K562 (cell line): ENCODE data around the gene ZFAND3. TPM values are rescaled to one million over a fixed set of nuclear protein-coding genes. Genes with fewer than 3 reads are reported as not detected.

Experiments used
- CEBPG ChIP-seq, 3 experiments: fragments of 200-800 bp in 1 of 3; sonication (Bioruptor generic) in 1 of 3; sonication (generic) in 1 of 3; formaldehyde crosslinking in 1 of 3; IDR thresholded peaks in 2 of 3; conservative IDR thresholded peaks in 1 of 3; 2 replicates each; pipeline versions ENCODE4 v1.6.1 to v1.8.0; 2016 to 2022; ENCODE audit warnings: missing compliant biosample characterization in 2 of 3, missing genetic modification characterization in 2 of 3, mild to moderate bottlenecking in 1 of 3, missing genetic modification reagents in 1 of 3
- CTBP1 ChIP-seq: fragments of 450-650 bp; IDR thresholded peaks from 2 replicates; pipeline ENCODE4 v1.6.1; 2016; ENCODE audit warnings: borderline replicate concordance
- DNMT1 ChIP-seq: fragments of 450-650 bp; IDR thresholded peaks from 2 replicates; pipeline ENCODE4 v1.6.1; 2016; ENCODE audit warnings: antibody characterized with exemption, mild to moderate bottlenecking
- ETV6 ChIP-seq, 3 experiments: fragments of 150-350 bp in 1 of 3; sonication (generic) in 1 of 3; formaldehyde crosslinking in 1 of 3; IDR thresholded peaks; 2 replicates each; pipeline versions ENCODE4 v1.6.1 to v1.8.0; 2014 to 2022; ENCODE audit warnings: borderline replicate concordance in 2 of 3, low read depth in 2 of 3, antibody characterized with exemption in 1 of 3, low read length in 1 of 3, mild to moderate bottlenecking in 1 of 3, missing genetic modification reagents in 1 of 3
- HDAC1 ChIP-seq, 2 experiments: fragments of 450-650 bp; IDR thresholded peaks; 2 replicates each; pipeline ENCODE4 v1.6.1; 2016 to 2017; ENCODE audit warnings: inconsistent platforms in 1 of 2, mild to moderate bottlenecking in 1 of 2, moderate library complexity in 1 of 2
- KAT7 ChIP-seq: sonication (generic); formaldehyde crosslinking; IDR thresholded peaks from 2 replicates; pipeline ENCODE4 v1.8.0; 2022; ENCODE audit warnings: missing genetic modification reagents, mild to moderate bottlenecking, borderline replicate concordance
- MYC ChIP-seq, 2 experiments: fragments of 250-450 bp in 1 of 2; sonication (Bioruptor Pico) in 1 of 2; IDR thresholded peaks; 2 replicates each; pipeline versions ENCODE4 v1.5.1 to v1.6.1; 2012 to 2021; ENCODE audit warnings: low read depth in 2 of 2, borderline replicate concordance in 1 of 2, improper control_type of control experiment in 1 of 2, low read length in 1 of 2, mild to moderate bottlenecking in 1 of 2, moderate library complexity in 1 of 2
- NFRKB ChIP-seq: fragments of 450-650 bp; IDR thresholded peaks from 2 replicates; pipeline ENCODE4 v1.6.1; 2016; ENCODE audit warnings: low read depth
- NR2C2 ChIP-seq, 2 experiments: fragments of 200-800 bp in 1 of 2; sonication (Bioruptor generic) in 1 of 2; sonication (generic) in 1 of 2; formaldehyde crosslinking in 1 of 2; IDR thresholded peaks; 2 replicates each; pipeline versions ENCODE4 v1.6.1 to v1.8.0; 2016 to 2022; ENCODE audit warnings: mild to moderate bottlenecking in 1 of 2, missing compliant biosample characterization in 1 of 2, missing genetic modification characterization in 1 of 2, missing genetic modification reagents in 1 of 2
- PHF20 ChIP-seq: fragments of 450-650 bp; IDR thresholded peaks from 2 replicates; pipeline ENCODE4 v1.6.1; 2018; ENCODE audit not compliant: partially characterized antibody
- RBM14 ChIP-seq: fragments of 200-400 bp; formaldehyde crosslinking; IDR thresholded peaks from 2 replicates; pipeline ENCODE4 v1.6.1; 2018; ENCODE audit warnings: low read depth, mild to moderate bottlenecking, low read length, moderate library complexity, borderline replicate concordance; ENCODE audit not compliant: insufficient read depth
- ZNF76 ChIP-seq: fragments of 250-450 bp; sonication (Bioruptor Pico); IDR thresholded peaks from 2 replicates; pipeline ENCODE4 v1.4.0; 2020; ENCODE audit warnings: mild to moderate bottlenecking, moderate library complexity, borderline replicate concordance
- polyA plus RNA-seq, 8 experiments: library from polyadenylated mRNA; depleted of rRNA in 4 of 8; stranded (reverse) in 5 of 8; unstranded in 3 of 8; fragments of >200 nt; fragmentation: Nextera tagmentation in 2 of 8; fragmentation: Illumina TruSeq in 1 of 8; extraction: Ambion mirVana in 2 of 8; extraction: Trizol in 1 of 8; gene quantifications; 2 replicates each; pipeline versions ENCODE4 v1.2.1 to v1.2.3, GENCODE V29; 2011 to 2014; ENCODE audit warnings: inconsistent platforms in 1 of 8, missing spikeins in 1 of 8
- total RNA-seq, 7 experiments: library from RNA; depleted of rRNA in 6 of 7; stranded (reverse); fragments of >200 nt in 6 of 7; fragmentation: Illumina TruSeq in 2 of 7; extraction: Trizol in 2 of 7; gene quantifications; 2 replicates each; pipeline versions ENCODE4 v1.2.1 to v1.2.3, GENCODE V29; 2011 to 2021; ENCODE audit warnings: low replicate concordance in 1 of 7
- TF ChIP-seq, protein P1 (sequence below), 2 experiments: IDR thresholded peaks in 1 of 2; conservative IDR thresholded peaks in 1 of 2; 2 replicates each; pipeline ENCODE4 v1.6.1; 2016; ENCODE audit warnings: low read depth in 2 of 2, mild to moderate bottlenecking in 1 of 2, missing compliant biosample characterization in 1 of 2, missing genetic modification characterization in 1 of 2, moderate library complexity in 1 of 2
- TF ChIP-seq, protein P2 (sequence below): fragments of 450-650 bp; IDR thresholded peaks from 2 replicates; pipeline ENCODE4 v1.6.1; 2016; ENCODE audit warnings: low read depth, mild to moderate bottlenecking, moderate library complexity
- TF ChIP-seq, protein P3 (sequence below): fragments of 250-450 bp; sonication (Bioruptor Pico); IDR thresholded peaks from 2 replicates; pipeline ENCODE4 v1.8.0; 2021; ENCODE audit warnings: mild to moderate bottlenecking, moderate library complexity
- TF ChIP-seq, protein P4 (sequence below): sonication (generic); formaldehyde crosslinking; IDR thresholded peaks from 2 replicates; pipeline ENCODE4 v1.8.0; 2022; ENCODE audit warnings: missing genetic modification reagents, mild to moderate bottlenecking, moderate library complexity, borderline replicate concordance

ZFAND3 gene
- total and polyA plus RNA-seq, 9 of the 15 experiments (the other 6 are each of a cell fraction or from before 2014, with no cell fraction given), result 0.81 to 26.6 (median 11.8) TPM

DNA sequence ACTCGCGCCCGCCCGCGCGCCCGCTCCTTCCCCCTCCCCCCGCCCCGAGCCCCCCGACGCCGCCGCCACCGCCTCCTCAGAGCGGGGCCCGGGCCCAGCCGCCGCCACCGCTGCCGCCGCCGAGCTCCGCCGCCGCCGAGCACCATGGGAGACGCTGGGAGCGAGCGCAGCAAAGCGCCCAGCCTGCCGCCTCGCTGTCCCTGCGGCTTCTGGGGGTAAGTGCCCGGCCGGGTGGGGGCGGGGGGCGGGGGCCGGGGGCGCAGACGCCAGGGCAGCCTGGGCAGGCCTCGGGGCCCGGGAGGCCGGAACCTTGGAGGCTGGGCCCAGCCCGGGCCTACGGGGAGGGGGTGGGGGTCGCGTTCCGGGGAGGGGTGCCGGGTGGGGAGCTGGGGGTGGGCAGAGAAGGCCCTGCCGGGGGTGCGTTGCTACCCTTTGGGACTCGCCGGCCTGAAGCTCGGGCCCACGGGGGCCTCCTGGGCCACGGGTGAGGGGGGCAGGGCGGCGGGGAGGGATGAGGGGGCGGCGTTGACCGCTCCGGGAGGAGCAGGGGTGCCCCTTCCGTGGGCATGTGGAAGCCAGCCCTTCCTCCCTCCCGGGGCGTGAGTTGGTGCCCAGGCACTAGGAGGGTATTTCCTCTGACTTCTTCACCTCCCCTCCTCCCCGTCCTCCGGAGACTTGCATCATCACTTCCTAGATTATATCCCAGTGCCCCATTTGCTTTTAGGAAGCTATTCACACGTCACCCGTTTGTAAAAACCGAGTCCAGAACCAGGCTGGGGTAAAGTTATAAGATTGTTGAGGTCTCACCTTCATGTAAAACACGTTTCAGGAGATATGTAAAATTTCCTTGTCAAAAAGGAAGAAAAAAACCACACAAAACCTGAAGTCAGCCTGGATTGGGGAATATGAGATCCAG lies 533 bp downstream of the ZFAND3 start (continued):
- TF ChIP-seq, protein P1, sequence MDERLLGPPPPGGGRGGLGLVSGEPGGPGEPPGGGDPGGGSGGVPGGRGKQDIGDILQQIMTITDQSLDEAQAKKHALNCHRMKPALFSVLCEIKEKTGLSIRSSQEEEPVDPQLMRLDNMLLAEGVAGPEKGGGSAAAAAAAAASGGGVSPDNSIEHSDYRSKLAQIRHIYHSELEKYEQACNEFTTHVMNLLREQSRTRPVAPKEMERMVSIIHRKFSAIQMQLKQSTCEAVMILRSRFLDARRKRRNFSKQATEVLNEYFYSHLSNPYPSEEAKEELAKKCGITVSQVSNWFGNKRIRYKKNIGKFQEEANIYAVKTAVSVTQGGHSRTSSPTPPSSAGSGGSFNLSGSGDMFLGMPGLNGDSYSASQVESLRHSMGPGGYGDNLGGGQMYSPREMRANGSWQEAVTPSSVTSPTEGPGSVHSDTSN (CRISPR knock-in tag; IDR thresholded peaks at IDR 0.05; ENCODE audit: low read depth), result no peak
- TF ChIP-seq, protein P1 (tag; conservative IDR thresholded peaks at IDR 0.05; ENCODE audit: low read depth), result no peak
- no peak for TF ChIP-seq PHF20
- TF ChIP-seq ZNF76 (CRISPR knock-in tag), result 0 out of 2 replicates have a peak, but pooled peaks have one; percentile 27
- TF ChIP-seq HDAC1 (IDR thresholded peaks at IDR 0.05), result peak in 1 of 2 experiments; percentile 46; a peak in 1 of 4 replicates
- TF ChIP-seq, protein P2, sequence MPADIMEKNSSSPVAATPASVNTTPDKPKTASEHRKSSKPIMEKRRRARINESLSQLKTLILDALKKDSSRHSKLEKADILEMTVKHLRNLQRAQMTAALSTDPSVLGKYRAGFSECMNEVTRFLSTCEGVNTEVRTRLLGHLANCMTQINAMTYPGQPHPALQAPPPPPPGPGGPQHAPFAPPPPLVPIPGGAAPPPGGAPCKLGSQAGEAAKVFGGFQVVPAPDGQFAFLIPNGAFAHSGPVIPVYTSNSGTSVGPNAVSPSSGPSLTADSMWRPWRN, result no peak
- peak; percentile 20; the same call in 1 of the 2 replicates for TF ChIP-seq MYC (IDR thresholded peaks at IDR 0.05; ENCODE audit: low read depth, low read length)
- TF ChIP-seq MYC (CRISPR knock-in tag; IDR thresholded peaks at IDR 0.05; ENCODE audit: borderline replicate concordance, low read depth), result no peak
- TF ChIP-seq NFRKB, result 0 out of 2 replicates have a peak, but pooled peaks have one; percentile 35
- peak; percentile 43; the same call in 1 of the 2 replicates for TF ChIP-seq CTBP1
- TF ChIP-seq, protein P3, sequence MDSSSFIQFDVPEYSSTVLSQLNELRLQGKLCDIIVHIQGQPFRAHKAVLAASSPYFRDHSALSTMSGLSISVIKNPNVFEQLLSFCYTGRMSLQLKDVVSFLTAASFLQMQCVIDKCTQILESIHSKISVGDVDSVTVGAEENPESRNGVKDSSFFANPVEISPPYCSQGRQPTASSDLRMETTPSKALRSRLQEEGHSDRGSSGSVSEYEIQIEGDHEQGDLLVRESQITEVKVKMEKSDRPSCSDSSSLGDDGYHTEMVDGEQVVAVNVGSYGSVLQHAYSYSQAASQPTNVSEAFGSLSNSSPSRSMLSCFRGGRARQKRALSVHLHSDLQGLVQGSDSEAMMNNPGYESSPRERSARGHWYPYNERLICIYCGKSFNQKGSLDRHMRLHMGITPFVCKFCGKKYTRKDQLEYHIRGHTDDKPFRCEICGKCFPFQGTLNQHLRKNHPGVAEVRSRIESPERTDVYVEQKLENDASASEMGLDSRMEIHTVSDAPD, result no peak
- peak; percentile 88 for TF ChIP-seq CEBPG (CRISPR knock-in tag; IDR thresholded peaks at IDR 0.05)
- peak; percentile 92 to 97 for TF ChIP-seq CEBPG (tag; conservative IDR thresholded peaks at IDR 0.05 in 1 of 2, IDR thresholded peaks at IDR 0.05 in 1 of 2)
- no peak for TF ChIP-seq DNMT1
- TF ChIP-seq, protein P4, sequence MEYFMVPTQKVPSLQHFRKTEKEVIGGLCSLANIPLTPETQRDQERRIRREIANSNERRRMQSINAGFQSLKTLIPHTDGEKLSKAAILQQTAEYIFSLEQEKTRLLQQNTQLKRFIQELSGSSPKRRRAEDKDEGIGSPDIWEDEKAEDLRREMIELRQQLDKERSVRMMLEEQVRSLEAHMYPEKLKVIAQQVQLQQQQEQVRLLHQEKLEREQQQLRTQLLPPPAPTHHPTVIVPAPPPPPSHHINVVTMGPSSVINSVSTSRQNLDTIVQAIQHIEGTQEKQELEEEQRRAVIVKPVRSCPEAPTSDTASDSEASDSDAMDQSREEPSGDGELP (CRISPR knock-in tag), result 0 out of 2 replicates have a peak, but pooled peaks have one; percentile 33
- TF ChIP-seq RBM14, result no peak
- no peak for TF ChIP-seq KAT7 (CRISPR knock-in tag)
- TF ChIP-seq ETV6 (IDR thresholded peaks at IDR 0.05; ENCODE audit: borderline replicate concordance in 1 of 2, low read depth in 2 of 2, low read length in 1 of 2), result peak in 1 of 2 experiments; percentile 80; a peak in 2 of 4 replicates
- TF ChIP-seq ETV6 (CRISPR knock-in tag; IDR thresholded peaks at IDR 0.05; ENCODE audit: borderline replicate concordance), result no peak
- no peak for TF ChIP-seq NR2C2 (CRISPR knock-in tag; IDR thresholded peaks at IDR 0.05)
- TF ChIP-seq NR2C2 (tag; IDR thresholded peaks at IDR 0.05), result peak; percentile 41; the same call in 1 of the 2 replicates
